ENCODE data around the gene TSPAN13. TPM values are rescaled to one million over a fixed set of nuclear protein-coding genes. Genes with fewer than 3 reads are reported as not detected.

TSPAN13 gene
- total RNA-seq, 4 donors from 2014 or later = 2.8 to 8.3 (median 6.9) TPM

DNA sequence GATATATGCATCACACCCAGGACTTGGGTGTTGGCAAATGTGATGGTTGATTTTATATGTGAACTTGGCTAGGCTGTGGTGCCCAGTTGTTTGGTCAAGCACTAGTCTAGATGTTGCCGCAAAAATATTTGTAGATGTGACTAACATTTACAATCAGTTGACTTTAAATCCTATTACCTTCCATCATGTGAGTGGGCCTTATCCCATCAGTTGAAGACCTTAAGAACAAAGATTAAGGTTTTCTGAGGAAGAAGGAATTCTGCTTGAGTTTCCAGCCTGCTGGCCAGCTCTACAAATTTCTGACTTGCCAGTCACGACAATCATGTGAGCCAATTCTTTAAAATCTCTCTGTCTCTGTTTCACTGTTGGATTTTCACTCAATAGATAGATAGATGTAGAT lies 20.3 kb downstream of the TSPAN13 start:
- no peaks in the 10 kb centered on the region for H3K4me1 ChIP-seq
- H3K36me3 ChIP-seq = no peaks in the 10 kb centered on the region
- TF ChIP-seq POLR2A (IDR thresholded peaks at IDR 0.05) = no peak
- TF ChIP-seq, protein P1, sequence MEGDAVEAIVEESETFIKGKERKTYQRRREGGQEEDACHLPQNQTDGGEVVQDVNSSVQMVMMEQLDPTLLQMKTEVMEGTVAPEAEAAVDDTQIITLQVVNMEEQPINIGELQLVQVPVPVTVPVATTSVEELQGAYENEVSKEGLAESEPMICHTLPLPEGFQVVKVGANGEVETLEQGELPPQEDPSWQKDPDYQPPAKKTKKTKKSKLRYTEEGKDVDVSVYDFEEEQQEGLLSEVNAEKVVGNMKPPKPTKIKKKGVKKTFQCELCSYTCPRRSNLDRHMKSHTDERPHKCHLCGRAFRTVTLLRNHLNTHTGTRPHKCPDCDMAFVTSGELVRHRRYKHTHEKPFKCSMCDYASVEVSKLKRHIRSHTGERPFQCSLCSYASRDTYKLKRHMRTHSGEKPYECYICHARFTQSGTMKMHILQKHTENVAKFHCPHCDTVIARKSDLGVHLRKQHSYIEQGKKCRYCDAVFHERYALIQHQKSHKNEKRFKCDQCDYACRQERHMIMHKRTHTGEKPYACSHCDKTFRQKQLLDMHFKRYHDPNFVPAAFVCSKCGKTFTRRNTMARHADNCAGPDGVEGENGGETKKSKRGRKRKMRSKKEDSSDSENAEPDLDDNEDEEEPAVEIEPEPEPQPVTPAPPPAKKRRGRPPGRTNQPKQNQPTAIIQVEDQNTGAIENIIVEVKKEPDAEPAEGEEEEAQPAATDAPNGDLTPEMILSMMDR (IDR thresholded peaks at IDR 0.05 in 4 of 5, conservative IDR thresholded peaks at IDR 0.05 in 1 of 5) = no peak
- intact Hi-C loops (cut with DNase I; ENCODE audit: low total_unique reads) = loop anchor here (2.0 kb wide), 1 partner anchor 41 kb away; no protein-coding TSS in a partner anchor
- DNase-seq (no peak), ATAC-seq (no peak)
- H3K27me3 ChIP-seq = no peaks in the 10 kb centered on the region
- H3K4me3 ChIP-seq = no peak overlapping the region
- in situ Hi-C loops (cut with MboI; ENCODE audit: low sequenced_read_pairs in 4 of 4) = no loop called here
- H3K9me3 ChIP-seq = no peaks in the 10 kb centered on the region
- H3K27ac ChIP-seq = no peak overlapping the region

DNA sequence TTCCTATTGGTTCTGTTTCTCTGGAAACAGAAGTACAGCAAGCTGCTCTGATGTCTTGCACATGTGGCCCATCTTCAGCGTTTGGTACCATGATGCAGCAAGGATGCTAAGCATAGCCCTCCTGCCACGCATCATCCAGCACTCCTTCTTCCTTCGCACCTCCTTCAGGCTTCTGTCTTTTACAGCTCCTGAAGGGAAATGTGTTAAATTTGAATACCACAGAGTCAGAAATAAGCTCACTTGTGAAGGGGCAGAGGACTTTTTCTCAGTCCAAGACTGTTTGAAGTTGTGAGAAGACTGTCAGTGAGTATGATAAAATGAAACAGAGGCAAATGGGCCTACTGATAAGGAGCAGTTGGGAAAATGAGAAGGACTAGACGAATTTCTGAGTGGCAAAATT lies 20.7 kb downstream of the TSPAN13 start:
- intact Hi-C loops (cut with DNase I; ENCODE audit: low total_unique reads) = no loop called here
- Histone ChIP-seq H3K27me3 (no peaks in the 10 kb centered on the region), H3K4me3 (no peak overlapping the region), H3K4me1 (no peaks in the 10 kb centered on the region), H3K27ac (no peak overlapping the region), H3K36me3 (no peaks in the 10 kb centered on the region), H3K9me3 (no peaks in the 10 kb centered on the region)
- in situ Hi-C loops (cut with MboI; ENCODE audit: low sequenced_read_pairs in 4 of 4) = no loop called here
- ATAC-seq (no peak), DNase-seq (no peak)
- TF ChIP-seq, protein P1 (IDR thresholded peaks at IDR 0.05 in 4 of 5, conservative IDR thresholded peaks at IDR 0.05 in 1 of 5) = no peak
- TF ChIP-seq POLR2A (IDR thresholded peaks at IDR 0.05) = no peak

DNA sequence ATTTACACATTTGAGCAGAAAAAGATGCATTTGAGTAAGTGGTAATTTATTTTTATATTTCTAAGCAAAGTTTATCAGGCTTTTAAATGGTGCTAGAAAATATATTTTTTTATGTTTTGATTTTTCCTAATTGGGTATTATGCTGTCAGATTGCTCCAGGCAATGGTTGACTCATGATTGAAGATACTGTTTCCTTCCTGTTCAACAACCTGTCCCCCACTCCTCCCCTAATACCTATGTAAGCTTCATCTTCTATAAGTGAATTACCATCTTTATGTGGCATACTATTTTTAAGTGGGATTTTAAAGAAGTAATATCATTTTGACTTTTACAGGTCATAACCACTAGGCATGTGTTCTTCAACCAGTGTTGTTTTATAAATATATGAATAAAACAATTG lies 21.4 kb downstream of the TSPAN13 start:
- Histone ChIP-seq H3K27me3 (no peaks in the 10 kb centered on the region), H3K4me1 (no peaks in the 10 kb centered on the region), H3K9me3 (no peaks in the 10 kb centered on the region), H3K4me3 (no peak overlapping the region), H3K36me3 (no peaks in the 10 kb centered on the region), H3K27ac (no peak overlapping the region)
- in situ Hi-C loops (cut with MboI; ENCODE audit: low sequenced_read_pairs in 4 of 4) (no loop called here), intact Hi-C loops (cut with DNase I; ENCODE audit: low total_unique reads) (no loop called here)
- DNase-seq (no peak), ATAC-seq (no peak)
- TF ChIP-seq, protein P1 (IDR thresholded peaks at IDR 0.05 in 4 of 5, conservative IDR thresholded peaks at IDR 0.05 in 1 of 5) = no peak
- TF ChIP-seq POLR2A (IDR thresholded peaks at IDR 0.05) = no peak

DNA sequence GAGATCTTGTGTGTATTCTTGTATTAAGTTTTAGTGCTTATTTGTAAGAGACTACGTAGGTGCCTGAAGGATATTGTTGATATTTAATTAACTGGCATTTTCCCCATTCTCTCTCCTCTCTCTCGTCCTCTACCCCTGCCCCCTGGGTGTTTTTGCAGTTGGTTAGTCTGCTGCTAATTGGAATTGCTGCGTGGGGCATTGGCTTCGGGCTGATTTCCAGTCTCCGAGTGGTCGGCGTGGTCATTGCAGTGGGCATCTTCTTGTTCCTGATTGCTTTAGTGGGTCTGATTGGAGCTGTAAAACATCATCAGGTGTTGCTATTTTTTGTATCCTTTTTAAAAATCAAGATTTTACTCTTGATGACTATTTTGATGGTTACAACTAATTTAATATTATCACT lies 22.5 kb downstream of the TSPAN13 start:
- intact Hi-C loops (cut with DNase I; ENCODE audit: low total_unique reads) (no loop called here), in situ Hi-C loops (cut with MboI; ENCODE audit: low sequenced_read_pairs in 4 of 4) (no loop called here)
- Histone ChIP-seq H3K9me3 (no peaks in the 10 kb centered on the region), H3K36me3 (no peaks in the 10 kb centered on the region), H3K4me3 (no peak overlapping the region), H3K27ac (no peak overlapping the region), H3K4me1 (no peaks in the 10 kb centered on the region), H3K27me3 (no peaks in the 10 kb centered on the region)
- DNase-seq (no peak), ATAC-seq (no peak)
- no peak for TF ChIP-seq POLR2A (IDR thresholded peaks at IDR 0.05)
- TF ChIP-seq, protein P1 (IDR thresholded peaks at IDR 0.05 in 4 of 5, conservative IDR thresholded peaks at IDR 0.05 in 1 of 5) = no peak

DNA sequence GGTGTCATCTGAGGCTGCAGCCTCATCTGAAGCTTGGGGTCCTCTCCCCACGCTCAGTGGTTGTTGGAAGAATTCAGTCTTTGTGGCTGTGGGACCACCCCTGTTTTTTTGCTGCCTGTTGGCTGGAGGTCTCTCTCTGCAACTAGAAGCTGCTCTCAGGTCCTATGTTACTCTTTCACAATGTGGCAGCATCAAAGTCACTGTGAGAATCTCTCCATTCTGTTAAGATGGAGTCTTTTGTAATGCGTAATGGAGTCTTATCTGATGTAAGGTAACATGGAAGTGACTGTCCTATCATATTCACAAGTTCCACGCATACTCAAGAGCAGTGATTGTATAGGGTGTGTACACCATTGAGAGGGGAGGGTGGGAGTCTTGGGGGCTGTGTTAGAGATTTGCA lies 24.9 kb downstream of the TSPAN13 start:
- TF ChIP-seq POLR2A (IDR thresholded peaks at IDR 0.05) = no peak
- TF ChIP-seq, protein P1 (IDR thresholded peaks at IDR 0.05 in 4 of 5, conservative IDR thresholded peaks at IDR 0.05 in 1 of 5) = no peak
- H3K36me3 ChIP-seq = no peaks in the 10 kb centered on the region
- in situ Hi-C loops (cut with MboI; ENCODE audit: low sequenced_read_pairs in 4 of 4) = no loop called here
- H3K9me3 ChIP-seq = no peaks in the 10 kb centered on the region
- ATAC-seq (no peak), DNase-seq (no peak)
- no peak overlapping the region for H3K4me3 ChIP-seq
- no peak overlapping the region for H3K27ac ChIP-seq
- intact Hi-C loops (cut with DNase I; ENCODE audit: low total_unique reads) = no loop called here
- H3K27me3 ChIP-seq = no peaks in the 10 kb centered on the region
- H3K4me1 ChIP-seq = no peaks in the 10 kb centered on the region
